GM12891 (cell line): Measurements from ENCODE around the gene PPM1E.
"Not testable (repeated sequence)": the region's sequence is repeated elsewhere in the genome, so short reads cannot be mapped to it uniquely, and the experiment has no call there.

Experiments used
- DNase-seq: peaks from one replicate; pipeline ENCODE4 v3.0.0; 2011; ENCODE audit warnings: low spot score; ENCODE audit not compliant: insufficient read length
- FAIRE-seq: peaks from 2 replicates; lab custom pipeline; 2011; peaks lifted over from hg19 to GRCh38; lab: Jason Lieb, UNC
- PAX5 ChIP-seq: IDR thresholded peaks from 2 replicates; pipeline ENCODE4 v1.6.1; 2011; ENCODE audit warnings: low read length, moderate library complexity, mild to moderate bottlenecking; ENCODE audit not compliant: insufficient read depth, severe bottlenecking
- POLR2A ChIP-seq: IDR thresholded peaks from 2 replicates; pipeline ENCODE4 v1.6.1; 2011; ENCODE audit warnings: low read depth, low read length, control low read depth
- POLR2AphosphoS5 ChIP-seq: IDR thresholded peaks from 2 replicates; pipeline ENCODE4 v1.6.1; 2011; ENCODE audit warnings: low read depth, low read length, control low read depth
- POU2F2 ChIP-seq: IDR thresholded peaks from 2 replicates; pipeline ENCODE4 v1.6.1; 2011; ENCODE audit warnings: low read depth, mild to moderate bottlenecking, control low read depth, low read length, moderate library complexity
- SPI1 ChIP-seq: IDR thresholded peaks from 2 replicates; pipeline ENCODE4 v1.6.1; 2011; ENCODE audit warnings: low read depth, low read length, control low read depth
- TAF1 ChIP-seq: IDR thresholded peaks from 2 replicates; pipeline ENCODE4 v1.6.1; 2011; ENCODE audit warnings: low read depth, low read length, control low read depth

Gene PPM1E

GRCh38 chr17:58764373-58764772 is 8.7 kb downstream of the PPM1E start:
- DNase-seq: no peak
- FAIRE-seq: peak; percentile 65
- TF ChIP-seq PAX5: peak; percentile 73
- no peak for TF ChIP-seq SPI1

DNA sequence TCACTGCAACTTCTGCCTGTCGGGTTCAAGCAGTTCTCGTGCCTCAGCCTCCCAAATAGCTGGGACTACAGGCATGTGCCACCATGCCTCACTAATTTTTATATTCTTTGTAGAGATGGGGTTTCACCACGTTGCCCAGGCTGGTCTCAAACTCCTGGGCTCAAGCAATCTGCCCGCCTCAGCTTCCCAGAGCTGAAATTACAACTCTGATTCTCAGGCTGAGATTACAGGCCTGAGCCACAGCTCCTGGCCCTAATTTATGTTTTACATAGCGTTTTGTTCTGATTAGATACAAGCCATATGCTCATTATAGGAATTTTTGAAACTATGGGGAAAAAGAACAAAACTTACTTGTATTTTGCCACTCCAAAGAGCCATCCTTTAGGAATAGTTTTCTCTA is 22.8 kb downstream of the PPM1E start:
- DNase-seq, FAIRE-seq: not testable (repeated sequence)

GRCh38 chr17:58779446-58779845 is 23.8 kb downstream of the PPM1E start:
- no peak for FAIRE-seq
- TF ChIP-seq SPI1 (no peak), PAX5 (no peak), POU2F2 (no peak), POLR2A (no peak), POLR2AphosphoS5 (no peak), TAF1 (no peak)
- DNase-seq: no peak

- FAIRE-seq: no peak
- TF ChIP-seq SPI1: no peak
- TF ChIP-seq POLR2AphosphoS5: no peak
- TF ChIP-seq TAF1: no peak
- no peak for TF ChIP-seq POLR2A
- no peak for TF ChIP-seq PAX5
- TF ChIP-seq POU2F2: no peak
- no peak for DNase-seq
Observed at GRCh38 chr17:58783380-58783779, 27.7 kb downstream of the PPM1E start.

GRCh38 chr17:58785097-58785496 is 29.4 kb downstream of the PPM1E start:
- TF ChIP-seq SPI1 (no peak), POU2F2 (no peak), POLR2AphosphoS5 (no peak), PAX5 (no peak)

GRCh38 chr17:58786586-58787295 is 31.1 kb downstream of the PPM1E start:
- TF ChIP-seq POLR2AphosphoS5: no peak
- TF ChIP-seq PAX5: no peak
- no peak for TF ChIP-seq POLR2A
- TF ChIP-seq SPI1: no peak
- no peak for TF ChIP-seq TAF1
- no peak for TF ChIP-seq POU2F2
- FAIRE-seq (no peak), DNase-seq (no peak)

More at GRCh38 chr17:58785097-58785496, 29.4 kb downstream of the PPM1E start:
- FAIRE-seq (no peak), DNase-seq (no peak)

- FAIRE-seq (no peak), DNase-seq (no peak)
- TF ChIP-seq PAX5: no peak
- no peak for TF ChIP-seq POLR2A
- no peak for TF ChIP-seq TAF1
- TF ChIP-seq POU2F2: no peak
- TF ChIP-seq SPI1: no peak
- TF ChIP-seq POLR2AphosphoS5: no peak
Observed at GRCh38 chr17:58788199-58788598, 32.5 kb downstream of the PPM1E start.

- FAIRE-seq (no peak), DNase-seq (no peak)
Observed at GRCh38 chr17:58789160-58789559, 33.5 kb downstream of the PPM1E start.

DNA sequence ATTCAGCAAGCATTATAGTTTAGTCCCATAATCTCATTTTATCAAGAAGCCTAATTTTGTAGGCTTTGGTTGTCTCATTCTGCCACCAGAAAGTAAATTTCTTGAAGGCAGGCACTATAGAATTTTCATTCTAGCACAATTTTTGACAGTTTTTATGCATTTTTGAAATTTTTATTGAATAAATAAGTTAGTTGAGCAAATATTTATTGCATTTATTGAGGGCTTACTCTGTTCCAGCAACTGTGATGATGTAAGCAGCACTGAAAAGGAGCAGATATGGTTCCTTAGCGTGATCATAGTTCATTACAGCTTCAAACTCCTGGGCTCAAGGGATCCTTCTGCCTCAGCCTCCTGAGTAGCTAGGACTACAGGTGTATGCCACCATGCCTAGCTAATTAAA is 34.2 kb downstream of the PPM1E start:
- DNase-seq (no peak), FAIRE-seq (no peak)
- no peak for TF ChIP-seq POU2F2
- no peak for TF ChIP-seq SPI1
- no peak for TF ChIP-seq POLR2AphosphoS5
- no peak for TF ChIP-seq PAX5
- TF ChIP-seq TAF1: no peak
- TF ChIP-seq POLR2A: no peak

More at GRCh38 chr17:58789160-58789559, 33.5 kb downstream of the PPM1E start:
- TF ChIP-seq SPI1: no peak
- no peak for TF ChIP-seq POLR2AphosphoS5
- TF ChIP-seq POLR2A: no peak
- no peak for TF ChIP-seq TAF1
- TF ChIP-seq PAX5: no peak
- no peak for TF ChIP-seq POU2F2

GRCh38 chr17:58794508-58794907 is 38.9 kb downstream of the PPM1E start:
- FAIRE-seq, DNase-seq: not testable (repeated sequence)

DNA sequence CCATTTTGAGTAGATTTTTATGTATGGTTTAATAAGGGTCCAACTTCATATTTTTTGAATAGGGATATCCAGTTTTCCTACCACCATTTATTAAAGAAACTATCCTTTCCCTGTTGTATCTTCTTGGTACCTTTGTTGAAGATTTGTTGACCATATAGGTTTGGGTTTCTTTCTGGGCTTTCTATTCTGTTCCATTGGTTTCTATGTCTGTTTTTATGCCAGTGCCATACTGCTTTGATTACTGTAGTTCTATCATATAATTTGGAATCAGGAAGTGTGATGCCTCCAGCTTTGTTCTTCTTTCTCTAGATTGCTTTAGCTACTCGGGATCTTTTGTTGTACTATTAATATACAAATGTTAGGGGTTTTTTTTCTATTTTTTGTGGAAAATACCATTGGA is 46.5 kb downstream of the PPM1E start:
- TF ChIP-seq PAX5 (no peak), TAF1 (no peak), POLR2A (no peak)
- no peak for DNase-seq
- FAIRE-seq: no peak
